ENCODE data around the gene ABCC11.

ABCC11 gene

GRCh38 chr16:48280546-48280945, 33.2 kb upstream of the ABCC11 start:
- no peak overlapping the region for H3K4me3 ChIP-seq (ENCODE audit: insufficient read depth, low read length, poor library complexity, severe bottlenecking)
- H2AFZ ChIP-seq (ENCODE audit: low read depth, low read length, severe bottlenecking) = no peak overlapping the region
- no peaks in the 10 kb centered on the region for H3K9me3 ChIP-seq (ENCODE audit: insufficient read depth, low read length)
- no peaks in the 10 kb centered on the region for H3K79me2 ChIP-seq (ENCODE audit: insufficient read depth, low read length)
- no peak overlapping the region for H3K9ac ChIP-seq (ENCODE audit: low read length)
- no peaks in the 10 kb centered on the region for H3K27me3 ChIP-seq (ENCODE audit: low read length)
- no peaks in the 10 kb centered on the region for H3K9me2 ChIP-seq (replicated peaks; ENCODE audit: insufficient read depth, low read length)
- H3K4me2 ChIP-seq (ENCODE audit: low read depth, low read length, poor library complexity, severe bottlenecking) = no peak overlapping the region
- H4K20me1 ChIP-seq (ENCODE audit: low read depth, low read length) = no peaks in the 10 kb centered on the region
- peaks cover 3% of the 10 kb centered on the region; the same call in 1 of the 2 replicates for H3F3A ChIP-seq (ENCODE audit: insufficient read depth)
- H3K36me3 ChIP-seq (ENCODE audit: low read length) = no peaks in the 10 kb centered on the region
- TF ChIP-seq, protein P1, sequence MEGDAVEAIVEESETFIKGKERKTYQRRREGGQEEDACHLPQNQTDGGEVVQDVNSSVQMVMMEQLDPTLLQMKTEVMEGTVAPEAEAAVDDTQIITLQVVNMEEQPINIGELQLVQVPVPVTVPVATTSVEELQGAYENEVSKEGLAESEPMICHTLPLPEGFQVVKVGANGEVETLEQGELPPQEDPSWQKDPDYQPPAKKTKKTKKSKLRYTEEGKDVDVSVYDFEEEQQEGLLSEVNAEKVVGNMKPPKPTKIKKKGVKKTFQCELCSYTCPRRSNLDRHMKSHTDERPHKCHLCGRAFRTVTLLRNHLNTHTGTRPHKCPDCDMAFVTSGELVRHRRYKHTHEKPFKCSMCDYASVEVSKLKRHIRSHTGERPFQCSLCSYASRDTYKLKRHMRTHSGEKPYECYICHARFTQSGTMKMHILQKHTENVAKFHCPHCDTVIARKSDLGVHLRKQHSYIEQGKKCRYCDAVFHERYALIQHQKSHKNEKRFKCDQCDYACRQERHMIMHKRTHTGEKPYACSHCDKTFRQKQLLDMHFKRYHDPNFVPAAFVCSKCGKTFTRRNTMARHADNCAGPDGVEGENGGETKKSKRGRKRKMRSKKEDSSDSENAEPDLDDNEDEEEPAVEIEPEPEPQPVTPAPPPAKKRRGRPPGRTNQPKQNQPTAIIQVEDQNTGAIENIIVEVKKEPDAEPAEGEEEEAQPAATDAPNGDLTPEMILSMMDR (IDR thresholded peaks at IDR 0.05; ENCODE audit: insufficient read depth, low read length, poor library complexity, severe bottlenecking) = no peak
- TF ChIP-seq EZH2phosphoT487 (conservative IDR thresholded peaks at IDR 0.05; ENCODE audit: low read length) = no peak
- H3K27ac ChIP-seq (ENCODE audit: low read depth, low read length) = no peak overlapping the region

DNA sequence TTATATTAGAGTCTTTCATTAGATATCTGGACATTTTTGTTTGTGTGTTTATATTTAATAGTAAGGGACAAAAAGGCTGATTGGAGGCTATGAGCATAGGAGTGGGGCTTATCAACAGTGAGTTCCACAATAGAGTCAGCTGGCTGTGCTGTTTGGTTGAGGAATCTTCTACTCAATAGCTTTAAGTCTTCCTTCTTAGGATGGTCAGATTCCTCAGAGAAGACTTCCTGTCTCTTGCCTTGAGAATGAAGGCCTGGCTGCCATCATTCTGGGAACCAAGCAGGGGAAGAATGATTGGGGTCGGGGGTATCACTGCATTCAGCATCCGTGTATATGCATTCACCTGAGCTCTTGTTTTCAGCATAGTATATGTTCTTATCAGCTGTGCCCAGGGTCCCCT, 31.9 kb upstream of the ABCC11 start:
- no peak overlapping the region for H3K4me2 ChIP-seq (ENCODE audit: low read depth, low read length, poor library complexity, severe bottlenecking)
- H3F3A ChIP-seq (ENCODE audit: insufficient read depth) = no peaks in the 10 kb centered on the region
- H3K9ac ChIP-seq (ENCODE audit: low read length) = no peak overlapping the region
- no peaks in the 10 kb centered on the region for H3K36me3 ChIP-seq (ENCODE audit: low read length)
- no peaks in the 10 kb centered on the region for H3K27me3 ChIP-seq (ENCODE audit: low read length)
- no peaks in the 10 kb centered on the region for H3K79me2 ChIP-seq (ENCODE audit: insufficient read depth, low read length)
- no peak overlapping the region for H2AFZ ChIP-seq (ENCODE audit: low read depth, low read length, severe bottlenecking)
- H3K9me3 ChIP-seq (ENCODE audit: insufficient read depth, low read length) = no peaks in the 10 kb centered on the region
- H3K4me3 ChIP-seq (ENCODE audit: insufficient read depth, low read length, poor library complexity, severe bottlenecking) = no peak overlapping the region
- no peaks in the 10 kb centered on the region for H4K20me1 ChIP-seq (ENCODE audit: low read depth, low read length)
- H3K9me2 ChIP-seq (replicated peaks; ENCODE audit: insufficient read depth, low read length) = no peaks in the 10 kb centered on the region
- TF ChIP-seq, protein P1 (IDR thresholded peaks at IDR 0.05; ENCODE audit: insufficient read depth, low read length, poor library complexity, severe bottlenecking) = no peak
- TF ChIP-seq EZH2phosphoT487 (conservative IDR thresholded peaks at IDR 0.05; ENCODE audit: low read length) = no peak
- no peak overlapping the region for H3K27ac ChIP-seq (ENCODE audit: low read depth, low read length)

- H4K20me1 ChIP-seq (ENCODE audit: low read depth, low read length) = no peaks in the 10 kb centered on the region
- no peaks in the 10 kb centered on the region for H3K36me3 ChIP-seq (ENCODE audit: low read length)
- H2AFZ ChIP-seq (ENCODE audit: low read depth, low read length, severe bottlenecking) = no peak overlapping the region
- no peak overlapping the region for H3K4me2 ChIP-seq (ENCODE audit: low read depth, low read length, poor library complexity, severe bottlenecking)
- TF ChIP-seq EZH2phosphoT487 (conservative IDR thresholded peaks at IDR 0.05; ENCODE audit: low read length) = no peak
- TF ChIP-seq, protein P1 (IDR thresholded peaks at IDR 0.05; ENCODE audit: insufficient read depth, low read length, poor library complexity, severe bottlenecking) = no peak
- H3K9me3 ChIP-seq (ENCODE audit: insufficient read depth, low read length) = no peaks in the 10 kb centered on the region
- H3K27me3 ChIP-seq (ENCODE audit: low read length) = no peaks in the 10 kb centered on the region
- no peaks in the 10 kb centered on the region for H3K79me2 ChIP-seq (ENCODE audit: insufficient read depth, low read length)
- no peaks in the 10 kb centered on the region for H3K9me2 ChIP-seq (replicated peaks; ENCODE audit: insufficient read depth, low read length)
- H3F3A ChIP-seq (ENCODE audit: insufficient read depth) = no peaks in the 10 kb centered on the region
- no peak overlapping the region for H3K9ac ChIP-seq (ENCODE audit: low read length)
- no peak overlapping the region for H3K27ac ChIP-seq (ENCODE audit: low read depth, low read length)
- H3K4me3 ChIP-seq (ENCODE audit: insufficient read depth, low read length, poor library complexity, severe bottlenecking) = no peak overlapping the region
Measured at GRCh38 chr16:48277158-48277557, 29.8 kb upstream of the ABCC11 start.

All from SU-DHL-6 (cell line).